Tibial nerve (tissue), 4 donors: ENCODE data around the gene PTPN7.

Source experiments
- CTCF ChIP-seq, 5 experiments: fragments of 200-600 bp in 3 of 5; fragments of 450-650 bp in 2 of 5; sonication (generic) in 3 of 5; IDR thresholded peaks; one replicate each; pipeline ENCODE4 v1.5.1; 2016 to 2019; ENCODE audit warnings: antibody characterized with exemption in 5 of 5, mild to moderate bottlenecking in 3 of 5, moderate library complexity in 2 of 5
- EP300 ChIP-seq, 2 donors: sonication (generic); formaldehyde crosslinking; IDR thresholded peaks; one replicate each; pipeline ENCODE4 v1.6.1; 2017; ENCODE audit warnings: antibody characterized with exemption in 2 of 2, mild to moderate bottlenecking in 1 of 2

- TF ChIP-seq CTCF (IDR thresholded peaks at IDR 0.05): no peak
- TF ChIP-seq EP300 (IDR thresholded peaks at IDR 0.05): no peak
Observed at GRCh38 chr1:202164271-202165037, 4.1 kb upstream of the PTPN7 start.
